Measurements from ENCODE around the gene SHISA7.

Gene SHISA7

GRCh38 chr19:55487924-55488687 lies 45.0 kb upstream of the SHISA7 start, which contains the start of gene SSC5D:
Gene SSC5D, plus strand, starts transcription at chr19:55488436. Its CDS starts 154 bp downstream, at chr19:55488590.
- Histone ChIP-seq H3K27ac (replicated peaks) (no peak within 1 kb of the TSS), H3K4me3 (replicated peaks; ENCODE audit: insufficient read depth, low read length) (no peak within 1 kb of the TSS), H3K27me3 (ENCODE audit: insufficient read depth, poor library complexity, severe bottlenecking) (peaks cover 15% of the 10 kb centered on the region)
- peak; percentile 29 to 35 for DNase-seq (ENCODE audit: low read depth in 1 of 2, low spot score in 1 of 2)
- no peak for TF ChIP-seq POLR2AphosphoS5 (IDR thresholded peaks at IDR 0.05; ENCODE audit: low read depth)
- no peak for TF ChIP-seq CTCF (IDR thresholded peaks at IDR 0.05; ENCODE audit: insufficient read depth, low read length)
- no peak for TF ChIP-seq REST (IDR thresholded peaks at IDR 0.05; ENCODE audit: insufficient replicate concordance, low read depth)
- no peak for TF ChIP-seq SPI1 (IDR thresholded peaks at IDR 0.05; ENCODE audit: borderline replicate concordance, low read depth)
- no peak for TF ChIP-seq GABPA (IDR thresholded peaks at IDR 0.05; ENCODE audit: low read depth)

DNA sequence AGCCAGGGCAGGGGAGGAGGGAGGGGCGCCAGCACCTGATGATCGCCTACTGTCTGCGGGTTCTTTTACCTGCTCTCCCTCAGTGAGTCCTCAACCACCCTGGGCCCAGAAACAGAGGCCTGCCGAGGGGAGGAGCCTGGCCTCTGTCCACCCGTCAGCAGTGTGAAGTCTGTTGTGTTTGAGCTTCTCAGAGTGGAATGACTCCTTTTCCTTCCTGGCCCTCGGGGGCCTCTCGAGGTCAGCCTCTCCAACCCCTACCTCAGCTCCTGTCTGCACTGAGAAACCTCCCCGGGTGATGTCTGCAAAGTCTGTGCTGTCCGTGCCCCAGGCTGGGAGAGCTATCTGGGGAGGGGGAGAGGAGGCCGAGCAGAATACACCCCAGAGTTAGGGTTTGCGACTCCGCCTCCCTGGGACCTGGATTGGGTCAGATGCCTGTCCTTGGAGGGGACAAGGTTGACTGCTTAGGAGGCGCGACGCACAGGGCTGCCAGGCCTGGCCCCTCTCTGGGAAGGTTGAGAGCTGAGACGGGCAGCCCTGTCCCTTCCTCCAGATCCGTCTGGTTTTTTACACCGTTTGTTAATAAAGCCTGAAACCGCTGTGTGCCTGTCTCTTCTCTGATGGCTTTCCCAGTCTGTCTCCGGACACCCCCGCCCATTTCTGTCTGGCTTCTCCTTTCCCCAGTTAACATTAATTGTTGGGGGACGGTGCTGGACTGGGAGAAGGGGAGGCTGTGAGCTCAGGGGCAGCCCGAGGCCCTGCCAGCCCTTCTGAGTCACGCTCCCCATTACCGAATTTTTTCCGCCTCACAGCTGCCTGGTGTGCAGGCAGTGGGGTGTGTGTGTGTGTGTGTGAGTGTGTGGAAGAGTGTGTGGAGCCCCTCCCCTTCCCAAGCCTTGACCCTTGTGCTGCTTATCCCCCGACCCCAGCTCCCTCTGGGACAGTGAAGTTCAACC lies 44.1 kb upstream of the SHISA7 start:
- H3K27ac ChIP-seq (replicated peaks), result no peak overlapping the region
- peak; percentile 13 to 51 for DNase-seq (ENCODE audit: low read depth in 1 of 2, low spot score in 1 of 2)
- TF ChIP-seq CTCF (IDR thresholded peaks at IDR 0.05; ENCODE audit: insufficient read depth, low read length), result no peak
- TF ChIP-seq SPI1 (IDR thresholded peaks at IDR 0.05; ENCODE audit: borderline replicate concordance, low read depth), result no peak
- TF ChIP-seq POLR2AphosphoS5 (IDR thresholded peaks at IDR 0.05; ENCODE audit: low read depth), result no peak
- no peak for TF ChIP-seq REST (IDR thresholded peaks at IDR 0.05; ENCODE audit: insufficient replicate concordance, low read depth)
- no peak overlapping the region for H3K4me3 ChIP-seq (replicated peaks; ENCODE audit: insufficient read depth, low read length)
- H3K27me3 ChIP-seq (ENCODE audit: insufficient read depth, poor library complexity, severe bottlenecking), result peaks cover 8% of the 10 kb centered on the region

GRCh38 chr19:55486043-55486970 lies 43.2 kb upstream of the SHISA7 start:
- no peaks in the 10 kb centered on the region for H3K27me3 ChIP-seq (ENCODE audit: insufficient read depth, poor library complexity, severe bottlenecking)
- TF ChIP-seq REST (IDR thresholded peaks at IDR 0.05; ENCODE audit: insufficient replicate concordance, low read depth), result no peak
- no peak overlapping the region for H3K27ac ChIP-seq (replicated peaks)
- no peak for DNase-seq (ENCODE audit: low read depth in 1 of 2, low spot score in 1 of 2)
- no peak overlapping the region for H3K4me3 ChIP-seq (replicated peaks; ENCODE audit: insufficient read depth, low read length)
